ENCODE results near the gene SETD1A.
"Not testable (repeated sequence)": the region's sequence is repeated elsewhere in the genome, so short reads cannot be mapped to it uniquely, and the experiment has no call there.

The SETD1A gene

DNA sequence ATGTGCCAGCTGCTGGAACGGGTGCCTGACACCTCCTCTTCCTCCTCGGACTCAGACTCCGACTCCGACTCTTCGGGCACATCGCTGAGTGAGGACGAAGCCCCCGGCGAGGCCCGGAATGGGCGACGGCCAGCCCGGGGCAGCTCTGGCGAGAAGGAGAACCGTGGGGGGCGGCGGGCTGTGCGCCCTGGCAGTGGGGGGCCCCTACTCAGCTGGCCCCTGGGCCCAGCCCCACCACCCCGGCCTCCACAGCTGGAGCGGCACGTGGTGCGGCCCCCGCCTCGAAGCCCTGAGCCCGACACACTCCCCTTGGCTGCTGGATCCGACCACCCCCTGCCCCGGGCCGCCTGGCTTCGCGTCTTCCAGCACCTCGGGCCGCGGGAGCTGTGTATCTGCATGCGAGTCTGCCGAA lies 27.4 kb upstream of the SETD1A start:
- no peak for DNase-seq

DNA sequence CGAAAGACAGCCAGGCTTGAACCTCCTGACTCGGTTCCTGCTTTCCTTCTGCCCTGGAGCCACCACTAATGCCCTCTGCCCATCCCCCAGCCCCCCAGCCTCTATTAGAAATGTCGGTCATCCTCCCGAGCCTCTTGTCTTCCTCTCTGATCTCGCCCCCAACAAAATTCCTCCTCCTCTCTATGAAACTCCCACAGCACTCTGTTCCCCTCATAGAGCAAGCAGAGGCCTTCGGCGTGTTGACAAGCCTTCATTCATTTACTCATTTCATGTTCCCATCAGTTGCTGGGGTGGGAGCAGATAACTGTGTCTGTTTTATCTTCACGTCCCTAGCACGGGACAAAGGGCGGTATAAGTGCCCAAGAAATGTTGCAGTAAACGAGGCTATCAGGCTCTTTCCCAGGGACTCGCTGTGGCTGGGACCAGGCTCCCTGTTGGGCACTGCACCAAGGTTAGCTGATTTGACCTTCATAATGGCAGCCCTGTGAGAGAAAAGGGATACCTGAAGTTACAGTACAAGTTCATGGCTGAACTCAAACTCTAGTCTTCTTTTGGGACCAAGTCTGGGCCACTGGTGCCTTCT lies 26.4 kb upstream of the SETD1A start:
- no peak for DNase-seq

DNA sequence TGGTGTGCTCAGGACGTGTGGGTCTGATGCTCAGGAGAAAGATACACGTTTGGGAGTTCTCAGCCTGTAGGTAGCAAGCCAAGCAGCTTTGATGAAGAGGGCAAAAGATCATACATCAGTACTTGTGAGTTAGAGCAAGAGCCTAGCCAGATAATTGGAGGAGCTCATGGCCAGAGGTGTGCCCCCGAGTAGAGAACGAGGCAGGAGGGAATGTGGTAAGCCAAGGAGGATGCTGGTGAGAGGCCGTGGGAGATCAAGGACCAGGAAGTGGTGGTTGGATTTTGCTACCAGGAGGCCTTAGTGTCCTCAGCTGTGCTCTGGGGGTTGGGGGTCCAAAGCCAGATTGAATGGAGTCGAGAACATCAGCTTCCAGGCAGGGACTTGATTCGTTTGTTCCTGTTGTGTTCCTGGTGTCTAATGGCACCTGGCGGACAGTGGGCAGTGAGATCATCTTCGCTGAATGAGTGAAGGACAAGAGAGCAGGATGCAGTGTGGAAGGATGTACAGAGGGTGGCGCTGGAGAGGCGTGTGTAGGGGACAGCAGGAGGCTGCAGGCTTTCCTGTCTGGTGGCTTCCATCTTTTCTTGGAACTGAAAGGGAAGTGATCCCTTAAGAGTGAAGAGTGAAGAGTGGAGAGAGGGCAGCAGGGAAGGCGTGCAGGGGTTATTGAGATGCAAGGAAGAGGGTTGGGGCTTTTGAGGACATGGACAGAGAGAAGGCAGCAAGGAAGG lies 22.6 kb upstream of the SETD1A start:
- peak; percentile 45 for DNase-seq

DNA sequence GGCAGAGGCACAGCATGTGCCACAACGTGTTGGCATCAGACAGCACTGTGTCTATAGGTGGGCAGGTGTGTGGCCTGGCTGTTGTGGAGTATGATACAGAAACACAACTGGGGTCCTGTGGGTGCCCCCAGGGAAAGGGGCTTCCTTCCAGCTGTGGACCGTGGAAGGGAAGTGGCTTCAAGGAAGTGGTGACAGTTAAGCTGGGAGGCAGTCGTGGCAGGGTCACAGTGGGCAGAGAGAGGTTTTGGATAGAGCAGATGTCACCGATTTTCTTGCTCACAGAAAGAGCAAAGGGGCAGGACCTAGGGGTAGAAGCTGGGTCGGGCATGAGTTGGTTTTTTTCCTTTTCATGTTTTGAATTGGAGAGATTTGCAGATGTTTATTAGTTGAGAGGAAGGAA lies 19.9 kb upstream of the SETD1A start:
- peak; percentile 44 for DNase-seq

DNA sequence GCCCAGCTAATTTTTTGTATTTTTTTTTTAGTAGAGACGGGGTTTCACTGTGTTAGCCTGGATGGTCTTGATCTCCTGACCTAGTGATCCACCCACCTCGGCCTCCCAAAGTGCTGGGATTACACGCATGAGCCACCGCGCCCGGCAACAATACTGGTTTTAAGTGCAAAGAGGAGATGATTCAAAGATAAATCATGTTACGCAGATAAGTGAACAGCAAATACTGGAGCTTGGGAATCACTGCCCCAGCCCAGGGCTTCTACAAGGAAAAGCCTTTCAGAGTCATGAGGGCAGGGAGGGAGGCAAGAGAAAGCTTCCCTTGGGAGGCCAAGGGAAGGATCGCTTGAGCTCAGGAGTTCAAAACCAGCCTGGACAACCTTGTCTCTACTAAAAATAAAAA lies 18.0 kb upstream of the SETD1A start:
- not testable (repeated sequence) for DNase-seq

DNA sequence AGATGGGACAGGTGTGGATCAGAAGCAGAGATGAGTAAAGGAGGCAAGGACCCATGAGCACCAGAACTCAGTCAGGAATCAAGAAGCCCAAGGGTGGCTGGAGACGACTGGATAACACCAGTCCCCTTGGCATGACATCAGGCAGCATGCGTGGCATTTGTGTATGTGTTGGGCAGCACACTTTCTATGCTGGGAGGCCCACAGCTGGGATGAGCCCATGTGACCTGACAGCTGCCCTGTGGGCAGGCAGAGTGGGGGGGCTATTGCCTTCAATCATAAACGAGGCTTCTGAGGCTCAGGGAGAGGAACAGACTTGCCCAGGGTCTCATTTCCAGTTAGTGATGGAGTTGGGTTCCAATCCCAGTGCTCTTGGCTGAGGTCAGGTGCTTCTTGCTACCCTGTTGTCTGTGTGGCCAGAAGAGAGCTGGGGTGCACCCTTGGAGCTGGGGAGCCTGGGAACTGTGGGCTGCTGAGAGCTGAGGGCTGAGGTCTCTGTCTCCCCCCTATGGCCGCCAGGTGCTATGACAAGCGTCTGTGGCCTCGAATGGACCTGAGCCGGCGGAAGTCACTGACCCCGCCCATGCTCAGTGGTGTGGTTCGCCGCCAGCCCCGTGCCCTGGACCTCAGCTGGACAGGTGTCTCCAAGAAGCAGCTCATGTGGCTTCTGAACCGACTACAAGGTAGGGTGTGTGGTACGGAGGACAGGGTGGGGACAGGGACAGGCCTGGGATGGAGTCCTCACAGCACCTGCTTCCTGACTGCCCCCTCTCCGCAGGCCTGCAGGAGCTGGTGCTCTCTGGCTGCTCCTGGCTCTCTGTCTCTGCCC lies 15.7 kb upstream of the SETD1A start:
- DNase-seq, result peak; percentile 7

DNA sequence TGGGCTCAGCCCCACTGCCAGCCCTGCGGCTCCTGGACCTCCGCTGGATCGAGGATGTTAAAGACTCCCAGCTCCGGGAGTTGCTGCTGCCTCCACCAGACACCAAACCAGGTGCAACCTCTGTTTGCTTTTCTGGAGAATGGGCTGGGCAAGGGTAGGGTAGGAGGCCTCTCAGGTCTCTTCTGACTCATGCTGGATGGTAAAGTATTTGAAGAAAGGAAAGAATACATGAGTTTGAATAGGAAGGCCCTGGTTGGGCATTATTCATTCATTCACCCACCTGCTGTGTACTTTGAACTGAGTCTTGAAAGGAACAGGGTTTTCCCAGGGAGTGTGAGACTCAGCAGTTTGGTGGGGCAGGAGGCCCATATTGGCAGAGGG lies 15.1 kb upstream of the SETD1A start:
- DNase-seq, result no peak

DNA sequence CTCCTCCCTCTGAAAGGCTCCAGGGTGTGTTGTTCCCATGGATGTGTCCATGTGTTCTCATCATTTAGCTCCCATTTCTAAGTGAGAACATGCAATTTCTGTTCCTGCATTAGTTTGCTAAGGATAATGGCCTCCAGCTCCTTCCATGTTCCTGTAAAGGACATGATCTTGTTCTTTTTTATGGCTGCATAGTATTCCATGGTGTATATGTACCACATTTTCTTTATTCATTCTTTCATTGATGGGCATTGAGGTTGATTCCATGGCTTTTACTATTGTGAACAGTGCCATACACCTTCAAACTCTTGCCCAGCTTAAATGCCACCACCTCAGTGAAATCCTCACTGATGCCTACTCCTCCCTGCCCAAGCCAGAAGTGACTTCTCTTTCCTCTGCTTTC lies 13.2 kb upstream of the SETD1A start:
- DNase-seq, result no peak

DNA sequence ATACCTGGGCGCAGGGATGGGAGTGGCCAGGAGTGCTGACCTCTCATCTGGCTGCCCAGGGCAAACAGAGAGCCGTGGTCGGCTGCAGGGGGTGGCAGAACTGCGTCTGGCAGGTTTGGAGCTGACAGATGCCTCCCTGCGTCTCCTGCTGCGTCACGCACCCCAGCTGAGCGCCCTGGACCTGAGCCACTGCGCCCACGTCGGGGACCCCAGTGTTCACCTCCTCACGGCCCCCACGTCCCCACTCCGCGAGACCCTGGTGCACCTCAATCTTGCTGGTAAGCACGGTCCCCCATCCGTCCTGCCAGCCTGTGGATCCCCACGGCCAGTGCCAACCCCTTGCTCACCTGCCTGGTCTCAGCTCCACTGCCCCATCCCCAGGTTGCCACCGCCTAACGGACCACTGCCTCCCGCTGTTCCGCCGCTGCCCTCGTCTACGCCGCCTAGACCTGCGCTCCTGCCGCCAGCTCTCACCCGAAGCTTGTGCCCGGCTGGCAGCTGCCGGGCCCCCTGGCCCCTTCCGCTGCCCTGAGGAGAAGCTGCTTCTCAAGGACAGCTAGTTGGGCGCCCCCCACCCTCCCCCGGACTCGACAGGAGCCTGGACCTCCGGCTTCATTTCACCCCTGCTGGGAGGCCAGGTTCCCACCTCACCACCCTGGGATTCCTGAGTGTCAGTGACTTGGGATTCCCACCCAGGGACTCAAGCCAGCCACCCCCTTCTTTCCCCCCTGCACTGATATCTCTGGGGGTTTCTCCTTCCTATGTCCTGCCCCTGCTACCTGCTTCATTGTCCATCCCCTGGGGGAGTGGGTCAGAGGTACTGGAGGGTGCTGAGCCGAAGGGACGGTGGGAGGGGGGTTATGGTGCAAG lies 10.6 kb upstream of the SETD1A start:
- DNase-seq, result no peak

DNA sequence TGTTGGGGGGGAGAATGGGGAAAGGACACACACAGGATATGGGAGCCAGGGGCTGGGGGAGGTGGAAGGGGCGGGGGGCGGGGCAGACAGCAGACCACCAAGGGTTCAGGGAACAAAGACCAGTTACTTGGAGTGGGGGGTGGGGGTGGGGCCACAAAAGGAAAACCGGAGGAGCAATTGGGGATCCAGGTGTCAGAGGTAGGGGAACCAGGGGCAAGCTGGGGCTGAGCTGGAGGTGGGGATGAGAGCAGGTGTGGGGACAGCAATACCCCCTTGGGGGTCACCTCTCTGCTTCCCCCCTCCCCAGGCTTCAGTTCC lies 10.1 kb upstream of the SETD1A start:
- no peak for DNase-seq

DNA sequence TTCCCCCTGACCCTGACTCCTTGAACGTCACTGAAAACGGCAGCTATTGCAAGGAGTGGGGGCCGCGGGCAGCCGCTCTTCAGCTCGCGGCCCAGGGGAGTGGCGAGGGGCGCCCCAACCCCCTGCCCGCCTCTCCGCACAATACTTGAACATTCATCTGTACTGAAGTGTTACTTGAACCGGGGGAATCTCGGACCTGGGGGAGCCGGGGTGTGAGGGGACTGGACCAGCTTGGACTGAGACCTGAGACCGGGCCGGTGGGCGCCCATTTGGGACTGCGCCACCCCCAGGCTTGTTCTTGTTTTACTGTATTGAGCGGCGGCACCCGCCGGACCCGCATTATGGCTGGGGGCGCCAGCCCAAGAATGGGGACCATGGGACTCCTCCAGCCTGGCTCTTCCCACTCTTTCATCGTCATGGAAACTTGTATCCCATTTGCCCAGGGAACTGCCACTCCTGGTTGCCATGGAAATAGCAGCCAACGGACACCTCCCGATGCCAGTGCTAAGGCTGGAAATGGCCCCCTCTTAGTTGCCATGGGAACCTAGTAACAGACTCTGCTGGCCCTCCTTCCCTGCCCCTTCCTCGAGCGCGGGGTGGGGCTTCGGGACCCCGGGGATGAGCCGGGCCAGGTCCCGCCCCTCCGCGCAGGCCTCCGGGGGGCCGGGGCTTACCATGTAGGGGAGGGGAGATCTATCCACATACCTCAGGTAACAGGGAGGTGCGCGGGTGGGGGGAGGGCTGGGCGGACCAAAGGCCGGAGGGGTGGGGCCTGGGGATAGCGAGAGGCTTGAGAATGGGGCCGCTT lies 9.5 kb upstream of the SETD1A start:
- DNase-seq, result no peak

DNA sequence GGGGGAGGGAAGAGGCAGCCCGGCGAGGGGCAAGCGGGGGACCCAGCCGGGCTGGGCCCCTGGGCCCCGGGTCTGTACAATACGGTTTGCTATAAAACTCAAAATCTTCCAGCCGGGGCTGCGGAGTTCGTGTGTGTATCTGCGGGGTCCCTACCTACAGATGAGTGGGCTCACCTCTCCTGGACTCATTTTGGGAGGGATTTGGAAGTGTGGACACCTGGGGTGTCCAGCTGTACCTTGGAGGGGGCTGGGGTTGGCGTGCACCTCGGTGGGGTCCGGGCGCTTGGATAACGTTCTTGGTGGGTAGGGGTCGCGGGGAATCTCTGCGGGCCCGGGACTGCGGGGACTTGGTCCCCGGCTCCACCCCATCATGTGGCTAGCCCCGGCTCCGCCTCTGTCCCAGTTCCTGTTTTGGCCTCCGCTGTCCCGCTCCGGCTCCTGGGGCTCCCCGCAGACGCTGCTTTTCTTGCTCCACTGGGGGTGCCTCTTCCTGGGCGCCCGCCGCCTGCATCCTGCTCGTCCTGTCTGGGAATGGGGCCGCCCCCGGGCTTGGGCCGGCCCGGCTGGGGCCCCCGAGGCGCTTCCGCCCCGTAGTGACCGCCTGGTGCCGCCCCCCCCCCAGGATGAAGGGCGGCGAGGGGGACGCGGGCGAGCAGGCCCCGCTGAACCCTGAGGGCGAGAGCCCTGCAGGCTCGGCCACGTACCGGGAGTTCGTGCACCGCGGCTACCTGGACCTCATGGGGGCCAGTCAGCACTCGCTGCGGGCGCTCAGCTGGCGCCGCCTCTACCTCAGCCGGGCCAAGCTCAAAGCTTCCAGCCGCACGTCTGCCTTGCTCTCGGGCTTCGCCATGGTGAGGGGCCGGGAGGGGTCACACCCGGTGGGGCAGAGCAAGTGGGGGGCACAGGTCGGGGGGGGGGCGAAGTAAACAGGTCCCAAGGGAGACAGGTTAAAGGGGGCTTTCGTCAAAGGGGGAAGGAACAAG lies 8.6 kb upstream of the SETD1A start, which contains the start of gene ORAI3:
ORAI3 (plus strand) TSS at position 402 of the 983 bp plus-strand sequence; CDS start at position 624, 222 bp downstream.
- peak; percentile 55 for DNase-seq

DNA sequence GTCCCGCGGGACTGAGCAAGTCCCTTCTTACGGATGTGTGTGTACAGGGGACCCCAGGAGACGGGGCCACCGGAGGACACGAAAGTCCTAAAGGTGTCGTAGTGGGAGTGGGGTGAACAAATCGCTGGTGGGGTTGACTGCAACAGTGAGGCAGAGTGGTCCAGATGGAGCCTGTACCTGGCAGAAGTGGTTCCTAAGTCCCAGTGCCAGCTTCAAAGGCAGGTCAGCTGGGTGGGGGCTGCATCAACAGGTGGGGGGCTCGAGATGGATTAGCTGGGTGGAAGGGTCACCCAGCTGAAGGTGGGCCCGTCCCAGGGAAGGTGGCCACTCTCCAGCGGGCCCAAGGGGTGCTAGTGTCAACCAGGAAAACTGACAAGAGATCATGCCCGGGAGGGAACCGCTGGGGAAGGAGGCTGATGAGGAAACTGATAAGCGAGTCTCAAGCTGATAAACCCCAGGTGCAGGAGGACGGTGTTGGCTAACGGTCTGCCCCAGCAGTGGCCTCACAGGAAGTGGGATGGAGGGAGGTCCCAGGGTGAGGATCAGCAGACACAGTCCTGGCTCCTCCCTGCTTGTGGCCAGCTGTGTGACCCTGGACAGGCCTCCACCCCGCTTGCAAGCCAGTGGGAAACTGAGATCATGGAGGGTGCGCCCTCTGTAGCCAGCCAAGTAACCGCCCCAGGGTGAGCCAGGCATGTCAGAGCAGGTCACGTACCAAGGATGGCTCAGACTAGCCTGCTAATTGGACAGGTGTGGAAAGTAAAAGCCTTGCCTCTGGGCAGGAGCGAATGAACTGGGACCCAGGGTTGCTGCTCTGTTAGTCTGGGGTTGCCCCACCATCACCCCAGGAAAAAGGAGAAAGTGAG lies 7.7 kb upstream of the SETD1A start:
- peak; percentile 19 for DNase-seq

DNA sequence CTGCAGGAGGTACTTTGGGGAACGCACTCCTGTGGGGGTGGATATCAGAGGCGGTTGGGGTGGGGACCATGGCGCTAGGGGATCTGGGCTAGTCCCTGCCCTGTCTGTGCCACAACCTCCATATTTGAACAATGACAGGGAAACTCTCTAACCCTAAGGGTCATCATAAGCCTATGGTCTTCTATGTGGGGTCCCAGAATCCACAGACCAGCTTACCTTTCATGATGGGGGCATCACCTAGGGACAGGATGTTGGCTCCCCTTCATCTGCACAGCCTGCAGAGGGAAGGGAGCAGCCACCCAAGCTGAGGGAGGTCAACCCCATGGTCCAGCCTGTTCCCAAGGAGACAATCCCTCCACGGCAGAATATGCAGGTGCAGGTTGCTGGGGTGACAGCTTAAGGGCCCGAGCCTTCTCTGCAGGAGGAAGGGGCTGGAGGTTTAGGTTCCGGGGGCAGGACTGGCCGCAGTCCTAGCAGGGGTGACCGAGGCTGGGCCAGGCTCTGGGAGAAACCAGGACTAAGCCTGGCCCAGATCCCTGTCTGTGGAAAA lies 7.0 kb upstream of the SETD1A start:
- no peak for DNase-seq

DNA sequence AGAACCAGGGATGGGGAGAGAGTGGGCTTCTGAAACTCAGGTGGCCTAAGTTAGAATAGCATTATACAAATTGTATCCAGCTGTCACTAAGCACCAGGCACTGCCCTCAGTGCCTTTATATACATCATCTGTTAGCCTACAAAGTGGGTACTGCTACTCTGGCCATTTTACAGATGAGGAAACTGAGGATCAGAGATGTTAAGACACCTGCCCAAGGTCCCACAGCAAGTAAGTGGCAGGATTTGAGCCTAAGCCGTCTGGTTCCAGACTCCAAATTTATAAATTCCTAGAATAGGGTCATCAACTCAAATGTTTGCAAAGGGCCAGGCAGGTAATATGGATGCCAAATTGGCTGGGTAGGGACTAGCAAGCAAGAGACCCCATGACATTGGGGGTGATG lies 6.4 kb upstream of the SETD1A start:
- DNase-seq, result no peak

DNA sequence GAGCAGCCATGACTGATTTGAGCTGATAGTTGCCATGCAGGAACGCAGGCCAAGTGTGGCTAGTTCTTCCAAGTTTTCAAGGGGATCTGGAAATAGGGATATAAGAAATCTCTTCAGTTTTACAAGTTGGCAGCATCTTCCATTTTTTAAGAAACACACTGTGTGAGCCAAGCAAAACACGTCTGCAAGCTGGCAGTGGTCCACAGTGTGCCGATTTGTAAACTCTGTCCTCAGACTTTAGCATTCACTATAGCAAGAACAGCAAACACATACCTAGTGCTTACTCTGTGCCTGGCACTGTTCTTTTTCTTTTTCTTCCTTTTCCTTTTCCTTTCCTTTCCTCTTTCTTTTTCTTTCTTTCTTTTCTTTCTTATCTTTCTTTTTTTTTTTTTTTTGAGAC lies 5.8 kb upstream of the SETD1A start:
- no peak for DNase-seq

DNA sequence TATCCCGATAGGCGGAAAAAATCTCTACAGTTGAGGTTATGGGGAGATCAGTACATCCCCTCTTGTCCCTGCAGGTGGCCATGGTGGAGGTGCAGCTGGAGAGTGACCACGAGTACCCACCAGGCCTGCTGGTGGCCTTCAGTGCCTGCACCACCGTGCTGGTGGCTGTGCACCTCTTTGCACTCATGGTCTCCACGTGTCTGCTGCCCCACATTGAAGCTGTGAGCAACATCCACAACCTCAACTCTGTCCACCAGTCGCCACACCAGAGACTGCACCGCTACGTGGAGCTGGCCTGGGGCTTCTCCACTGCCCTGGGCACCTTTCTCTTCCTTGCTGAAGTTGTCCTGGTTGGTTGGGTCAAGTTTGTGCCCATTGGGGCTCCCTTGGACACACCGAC lies 4.4 kb upstream of the SETD1A start:
- DNase-seq, result no peak

DNA sequence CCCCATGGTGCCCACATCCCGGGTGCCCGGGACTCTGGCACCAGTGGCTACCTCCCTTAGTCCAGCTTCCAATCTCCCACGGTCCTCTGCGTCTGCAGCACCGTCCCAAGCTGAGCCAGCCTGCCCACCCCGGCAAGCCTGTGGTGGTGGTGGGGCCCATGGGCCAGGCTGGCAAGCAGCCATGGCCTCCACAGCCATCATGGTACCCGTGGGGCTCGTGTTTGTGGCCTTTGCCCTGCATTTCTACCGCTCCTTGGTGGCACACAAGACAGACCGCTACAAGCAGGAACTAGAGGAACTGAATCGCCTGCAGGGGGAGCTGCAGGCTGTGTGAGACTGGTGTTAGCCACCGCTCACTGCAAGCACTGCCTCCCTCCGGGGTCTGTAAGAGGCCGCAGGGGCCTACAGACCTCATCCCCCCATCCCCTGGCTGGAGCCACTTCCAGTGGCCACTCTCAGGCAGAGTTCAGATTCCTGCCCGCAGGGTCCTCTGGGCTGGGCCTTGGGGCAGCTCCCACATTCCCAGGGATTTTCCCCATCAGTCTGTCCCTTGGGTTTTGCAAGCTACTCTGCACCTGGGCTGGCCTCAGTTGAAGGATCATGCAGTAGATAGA lies 3.9 kb upstream of the SETD1A start:
- peak; percentile 64 for DNase-seq

DNA sequence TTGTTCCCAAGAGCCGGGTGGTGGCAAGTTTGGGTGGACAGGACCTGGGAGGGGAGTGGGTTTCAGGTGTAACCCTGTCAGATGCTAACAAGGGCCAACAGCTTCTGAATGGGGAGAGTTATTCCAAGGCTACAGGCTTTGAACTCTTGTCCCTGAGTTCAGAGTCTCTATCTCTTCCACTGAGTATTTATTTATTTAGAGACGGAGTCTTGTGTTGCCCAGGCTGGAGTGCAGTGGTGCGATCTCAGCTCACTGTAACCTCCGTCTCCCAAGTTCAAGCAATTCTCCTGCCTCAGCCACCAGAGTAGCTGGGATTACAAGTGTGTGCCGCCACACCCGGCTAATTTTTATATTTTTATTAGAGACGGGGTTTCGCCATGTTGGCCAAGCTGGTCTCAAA lies 2.6 kb upstream of the SETD1A start:
- DNase-seq, result no peak

Data from GDM1 (cell line).